HCT116 (cell line): Measurements from ENCODE around the gene TNFRSF8. TPM values are rescaled to one million over a fixed set of nuclear protein-coding genes. Genes with fewer than 3 reads are reported as not detected.

ENCODE experiments used
- ATAC-seq: fragments of 200-7000 bp; cut with Tn5 transposase; 2 replicates; pipeline ENCODE4 v1.9.1; 2020; ENCODE audit warnings: mild to moderate bottlenecking, moderate library complexity
- BruUV-seq: library from RNA; stranded (reverse); fragments of 400-500 nt; replicated peaks from 2 replicates; lab custom pipeline; 2021; lab: Mats Ljungman, UMichigan
- CTCF ChIA-PET: fragments of 300-600 bp; sonication (Branson Sonifier 250); formaldehyde crosslinking; loops from one replicate; lab custom pipeline; 2021; ENCODE audit warnings: antibody characterized with exemption; lab: Charles Lee
- POLR2A ChIA-PET: fragments of 300-600, 350-600 bp; sonication (Branson Sonifier 250); formaldehyde crosslinking; loops from one replicate; lab custom pipeline; 2021; ENCODE audit warnings: antibody characterized with exemption; lab: Charles Lee
- RAD21 ChIA-PET, 2 experiments: fragments of 300-600 bp; sonication (Branson Sonifier 250); formaldehyde crosslinking; loops; one replicate each; lab custom pipeline; 2023; ENCODE audit warnings: low total read pairs in 2 of 2; ENCODE audit not compliant: uncharacterized antibody in 2 of 2, unreplicated experiment in 2 of 2, low non-redundant PET in 1 of 2; lab: Charles Lee
- DNase-seq: peaks from one replicate; pipeline ENCODE4 v3.0.0-alpha.2; 2010; ENCODE audit warnings: low read depth, low spot score
- H2AFZ ChIP-seq: fragments of 200-600 bp; shearing (Covaris generic), sonication (generic); 2 replicates; pipeline ENCODE4 v1.6.1; 2017; ENCODE audit warnings: low read depth, mixed run types, mixed read lengths, antibody characterized with exemption, low read length; ENCODE audit not compliant: poor library complexity, severe bottlenecking
- H3K27ac ChIP-seq: 2 replicates; pipeline ENCODE4 v1.5.1; 2012; ENCODE audit warnings: low read depth, low read length
- H3K27me3 ChIP-seq: fragments of 200-600 bp; sonication (generic); 2 replicates; pipeline ENCODE4 v1.6.1; 2016; ENCODE audit warnings: mixed run types, low read length, mixed read lengths; ENCODE audit not compliant: insufficient read depth
- H3K36me3 ChIP-seq, 2 experiments: fragments of 200-500 bp in 1 of 2; fragments of 200-600 bp in 1 of 2; sonication (Bioruptor generic) in 1 of 2; sonication (generic) in 1 of 2; 2 replicates each; pipeline versions ENCODE4 v1.5.1 to v1.6.1; 2014 to 2016; ENCODE audit warnings: low read length in 2 of 2, inconsistent platforms in 1 of 2, mixed read lengths in 1 of 2, mixed run types in 1 of 2; ENCODE audit not compliant: insufficient read depth in 2 of 2, control insufficient read depth in 1 of 2
- H3K4me1 ChIP-seq, 2 experiments: fragments of 200-600 bp in 1 of 2; sonication (generic) in 1 of 2; 2 replicates each; pipeline versions ENCODE4 v1.5.1 to v1.6.1; 2012 to 2017; ENCODE audit warnings: low read length in 2 of 2, inconsistent platforms in 1 of 2, mild to moderate bottlenecking in 1 of 2, mixed read lengths in 1 of 2, mixed run types in 1 of 2, moderate library complexity in 1 of 2; ENCODE audit not compliant: insufficient read depth in 2 of 2, control insufficient read depth in 1 of 2
- H3K4me2 ChIP-seq: fragments of 200-600 bp; sonication (generic); 2 replicates; pipeline ENCODE4 v1.6.1; 2017; ENCODE audit warnings: mixed run types, low read length, mixed read lengths
- H3K4me3 ChIP-seq, 2 experiments: fragments of 200-600 bp in 1 of 2; sonication (generic) in 1 of 2; replicated peaks in 1 of 2; 2 replicates each; pipeline ENCODE4 v1.5.1; 2011 to 2016; ENCODE audit warnings: low read length in 2 of 2, control low read depth in 1 of 2, low read depth in 1 of 2, mild to moderate bottlenecking in 1 of 2, mixed read lengths in 1 of 2, mixed run types in 1 of 2
- H3K79me2 ChIP-seq: fragments of 200-600 bp; sonication (generic); 2 replicates; pipeline ENCODE4 v1.6.1; 2017; ENCODE audit warnings: mild to moderate bottlenecking, mixed run types, low read length, moderate library complexity, mixed read lengths; ENCODE audit not compliant: insufficient read depth
- H3K9ac ChIP-seq: fragments of 200-600 bp; sonication (generic); 2 replicates; pipeline ENCODE4 v1.6.1; 2016; ENCODE audit warnings: low read length, mixed read lengths
- H3K9me2 ChIP-seq: fragments of 200-600 bp; sonication (generic), shearing (Covaris generic); 2 replicates; pipeline ENCODE4 v1.6.1; 2017; ENCODE audit warnings: mixed run types, mild to moderate bottlenecking, moderate library complexity; ENCODE audit not compliant: insufficient read depth
- H3K9me3 ChIP-seq, 2 experiments: fragments of 200-500 bp in 1 of 2; fragments of 200-600 bp in 1 of 2; sonication (Bioruptor generic) in 1 of 2; sonication (generic) in 1 of 2; 2 replicates each; pipeline ENCODE4 v1.6.1; 2014 to 2017; ENCODE audit warnings: low read length in 2 of 2, mixed read lengths in 2 of 2, inconsistent platforms in 1 of 2, low read depth in 1 of 2, mild to moderate bottlenecking in 1 of 2, mixed run types in 1 of 2, moderate library complexity in 1 of 2; ENCODE audit not compliant: control insufficient read depth in 1 of 2, insufficient read depth in 1 of 2
- H4K20me1 ChIP-seq: fragments of 200-600 bp; sonication (generic), shearing (Covaris generic); 2 replicates; pipeline ENCODE4 v1.6.1; 2017; ENCODE audit warnings: mixed run types, mild to moderate bottlenecking, moderate library complexity; ENCODE audit not compliant: insufficient read depth
- ATF3 ChIP-seq: IDR thresholded peaks from 2 replicates; pipeline ENCODE4 v1.6.1; 2012
- CBX3 ChIP-seq: IDR thresholded peaks from 2 replicates; pipeline ENCODE4 v1.6.1; 2012; ENCODE audit warnings: low read depth
- CEBPB ChIP-seq: IDR thresholded peaks from 2 replicates; pipeline ENCODE4 v1.6.1; 2012; ENCODE audit warnings: low read depth
- CTCF ChIP-seq, 3 experiments: fragments of 200-600 bp in 1 of 3; sonication (generic) in 1 of 3; IDR thresholded peaks in 2 of 3; conservative IDR thresholded peaks in 1 of 3; 2 replicates each; pipeline ENCODE4 v1.5.1; 2012 to 2017; ENCODE audit warnings: low read depth in 2 of 3, low read length in 2 of 3, antibody characterized with exemption in 1 of 3, borderline replicate concordance in 1 of 3, control low read depth in 1 of 3, mild to moderate bottlenecking in 1 of 3, mixed read lengths in 1 of 3, mixed run types in 1 of 3, moderate library complexity in 1 of 3; ENCODE audit not compliant: insufficient read depth in 1 of 3
- ELF1 ChIP-seq: IDR thresholded peaks from 2 replicates; pipeline ENCODE4 v1.6.1; 2012; ENCODE audit warnings: low read depth, borderline replicate concordance
- EZH2 ChIP-seq: fragments of 200-600 bp; sonication (generic); IDR thresholded peaks from 2 replicates; pipeline ENCODE4 v1.6.1; 2017; ENCODE audit warnings: antibody characterized with exemption, mixed run types
- EZH2phosphoT487 ChIP-seq: fragments of 200-600 bp; IDR thresholded peaks from 2 replicates; pipeline ENCODE4 v1.6.1; 2018; ENCODE audit warnings: antibody characterized with exemption, borderline replicate concordance
- MAX ChIP-seq: IDR thresholded peaks from 2 replicates; pipeline ENCODE4 v1.6.1; 2012
- POLR2AphosphoS5 ChIP-seq: IDR thresholded peaks from 2 replicates; pipeline ENCODE4 v1.6.1; 2011; ENCODE audit warnings: mild to moderate bottlenecking, low read depth, low read length, moderate library complexity
- SP1 ChIP-seq: IDR thresholded peaks from 2 replicates; pipeline ENCODE4 v1.6.1; 2012; ENCODE audit warnings: low read depth
- TCF7L2 ChIP-seq: IDR thresholded peaks from 2 replicates; pipeline ENCODE4 v1.7.0; 2011; ENCODE audit warnings: borderline replicate concordance, inconsistent platforms; ENCODE audit not compliant: insufficient read depth, insufficient read length; ENCODE audit errors: extremely low read depth
- YY1 ChIP-seq: IDR thresholded peaks from 2 replicates; pipeline ENCODE4 v1.6.1; 2011; ENCODE audit warnings: low read length, low read depth, moderate library complexity, mild to moderate bottlenecking; ENCODE audit not compliant: insufficient replicate concordance; ENCODE audit errors: extremely low read depth
- ZFX ChIP-seq: fragments of 450-650 bp; IDR thresholded peaks from 2 replicates; pipeline ENCODE4 v1.6.1; 2017
- ZNF274 ChIP-seq: fragments of 200-500 bp; sonication (Bioruptor generic); IDR thresholded peaks from 2 replicates; pipeline ENCODE4 v1.6.1; 2014; ENCODE audit warnings: mild to moderate bottlenecking, low read depth, low read length, inconsistent platforms
- intact Hi-C: fragments of 100-400 bp; cut with micrococcal nuclease; formaldehyde crosslinking; loops from 2 replicates; pipeline ENCODE4 v1.10.0; 2022
- total RNA-seq: library from RNA; stranded (reverse); gene quantifications from one replicate; pipeline ENCODE4 v1.2.1, GENCODE V29; 2021; ENCODE audit not compliant: unreplicated experiment
- TF ChIP-seq, protein P1 (sequence below): IDR thresholded peaks from 2 replicates; pipeline ENCODE4 v1.6.1; 2012; ENCODE audit warnings: low read depth

Gene TNFRSF8
- total RNA-seq, 1 experiment from 2014 or later: 0.17 TPM

- no peak for TF ChIP-seq CTCF (IDR thresholded peaks at IDR 0.05 in 2 of 3, conservative IDR thresholded peaks at IDR 0.05 in 1 of 3; ENCODE audit: borderline replicate concordance in 1 of 3, insufficient read depth in 1 of 3, low read depth in 2 of 3, low read length in 2 of 3)
- peak; percentile 62 for TF ChIP-seq SP1
Observed at GRCh38 chr1:12159816-12160215, 96.7 kb downstream of the TNFRSF8 start (continued).

GRCh38 chr1:12161324-12161661 is 98.2 kb downstream of the TNFRSF8 start:
- no peaks in the 10 kb centered on the region for H3K36me3 ChIP-seq
- peak; percentile 4 for ATAC-seq
- intact Hi-C loops: no loop called here
- RAD21 ChIA-PET: no interaction called here
- peak overlapping the region; percentile 51 for H3K9ac ChIP-seq
- no peaks in the 10 kb centered on the region for H3K79me2 ChIP-seq
- H2AFZ ChIP-seq: no peak overlapping the region
- TF ChIP-seq CEBPB: no peak
- TF ChIP-seq ATF3: no peak
- TF ChIP-seq EZH2: no peak
- TF ChIP-seq, protein P1, sequence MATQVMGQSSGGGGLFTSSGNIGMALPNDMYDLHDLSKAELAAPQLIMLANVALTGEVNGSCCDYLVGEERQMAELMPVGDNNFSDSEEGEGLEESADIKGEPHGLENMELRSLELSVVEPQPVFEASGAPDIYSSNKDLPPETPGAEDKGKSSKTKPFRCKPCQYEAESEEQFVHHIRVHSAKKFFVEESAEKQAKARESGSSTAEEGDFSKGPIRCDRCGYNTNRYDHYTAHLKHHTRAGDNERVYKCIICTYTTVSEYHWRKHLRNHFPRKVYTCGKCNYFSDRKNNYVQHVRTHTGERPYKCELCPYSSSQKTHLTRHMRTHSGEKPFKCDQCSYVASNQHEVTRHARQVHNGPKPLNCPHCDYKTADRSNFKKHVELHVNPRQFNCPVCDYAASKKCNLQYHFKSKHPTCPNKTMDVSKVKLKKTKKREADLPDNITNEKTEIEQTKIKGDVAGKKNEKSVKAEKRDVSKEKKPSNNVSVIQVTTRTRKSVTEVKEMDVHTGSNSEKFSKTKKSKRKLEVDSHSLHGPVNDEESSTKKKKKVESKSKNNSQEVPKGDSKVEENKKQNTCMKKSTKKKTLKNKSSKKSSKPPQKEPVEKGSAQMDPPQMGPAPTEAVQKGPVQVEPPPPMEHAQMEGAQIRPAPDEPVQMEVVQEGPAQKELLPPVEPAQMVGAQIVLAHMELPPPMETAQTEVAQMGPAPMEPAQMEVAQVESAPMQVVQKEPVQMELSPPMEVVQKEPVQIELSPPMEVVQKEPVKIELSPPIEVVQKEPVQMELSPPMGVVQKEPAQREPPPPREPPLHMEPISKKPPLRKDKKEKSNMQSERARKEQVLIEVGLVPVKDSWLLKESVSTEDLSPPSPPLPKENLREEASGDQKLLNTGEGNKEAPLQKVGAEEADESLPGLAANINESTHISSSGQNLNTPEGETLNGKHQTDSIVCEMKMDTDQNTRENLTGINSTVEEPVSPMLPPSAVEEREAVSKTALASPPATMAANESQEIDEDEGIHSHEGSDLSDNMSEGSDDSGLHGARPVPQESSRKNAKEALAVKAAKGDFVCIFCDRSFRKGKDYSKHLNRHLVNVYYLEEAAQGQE: no peak
- TF ChIP-seq POLR2AphosphoS5: no peak
- no peak for TF ChIP-seq ZFX
- no peak for TF ChIP-seq ZNF274
- no peak for TF ChIP-seq YY1
- no peak for TF ChIP-seq CBX3
- TF ChIP-seq EZH2phosphoT487: no peak
- no peak for TF ChIP-seq TCF7L2
- TF ChIP-seq ELF1: no peak
- no peak for TF ChIP-seq MAX
- TF ChIP-seq SP1: no peak
- H3K4me2 ChIP-seq: peak overlapping the region; percentile 87
- H3K27me3 ChIP-seq: no peaks in the 10 kb centered on the region
- H4K20me1 ChIP-seq: no peaks in the 10 kb centered on the region
- H3K4me1 ChIP-seq: peaks cover 42 to 79% of the 10 kb centered on the region in 2 experiments
- H3K27ac ChIP-seq: peak overlapping the region; percentile 56
- no peaks in the 10 kb centered on the region for H3K9me3 ChIP-seq
- no peak for DNase-seq
- CTCF ChIA-PET: interaction anchor here (1.1 kb wide), 1 partner anchor 37 kb away, joined by 7 read pairs; no protein-coding TSS in a partner anchor
- H3K4me3 ChIP-seq: peak overlapping the region in 1 of 2 experiments; percentile 47; a peak in 2 of 4 replicates
- no TSS peak for BruUV-seq
- H3K9me2 ChIP-seq: no peaks in the 10 kb centered on the region
- POLR2A ChIA-PET: no interaction called here
